K562 (cell line): ENCODE results near the gene TTL. TPM values are rescaled to one million over a fixed set of nuclear protein-coding genes. Genes with fewer than 3 reads are reported as not detected.

Source experiments
- CTBP1 ChIP-seq: fragments of 450-650 bp; IDR thresholded peaks from 2 replicates; pipeline ENCODE4 v1.6.1; 2016; ENCODE audit warnings: borderline replicate concordance
- DPF2 ChIP-seq: fragments of 450-650 bp; IDR thresholded peaks from 2 replicates; pipeline ENCODE4 v1.6.1; 2016
- EGR1 ChIP-seq: fragments of 450-650 bp; conservative IDR thresholded peaks from 2 replicates; pipeline ENCODE4 v1.6.1; 2017; ENCODE audit warnings: mild to moderate bottlenecking
- LEF1 ChIP-seq: fragments of 450-650 bp; IDR thresholded peaks from 2 replicates; pipeline ENCODE4 v1.6.1; 2016; ENCODE audit warnings: mild to moderate bottlenecking
- NCOR1 ChIP-seq: fragments of 450-650 bp; IDR thresholded peaks from 2 replicates; pipeline ENCODE4 v1.6.1; 2016; ENCODE audit warnings: mild to moderate bottlenecking, moderate library complexity
- NR2C1 ChIP-seq, 2 experiments: fragments of 450-650 bp; IDR thresholded peaks; 2 replicates each; pipeline ENCODE4 v1.6.1; 2017; ENCODE audit warnings: mild to moderate bottlenecking in 2 of 2, antibody characterized with exemption in 1 of 2, inconsistent platforms in 1 of 2, missing compliant biosample characterization in 1 of 2, missing genetic modification characterization in 1 of 2
- NRF1 ChIP-seq, 2 experiments: fragments of 450-650 bp; IDR thresholded peaks in 1 of 2; conservative IDR thresholded peaks in 1 of 2; 2 replicates each; pipeline ENCODE4 v1.6.1; 2014; ENCODE audit warnings: mild to moderate bottlenecking in 2 of 2
- RBFOX2 ChIP-seq: fragments of 200-400 bp; formaldehyde crosslinking; IDR thresholded peaks from 2 replicates; pipeline ENCODE4 v1.6.1; 2017; ENCODE audit warnings: low read depth, mild to moderate bottlenecking, low read length, moderate library complexity
- TAF7 ChIP-seq: fragments of 450-650 bp; IDR thresholded peaks from 2 replicates; pipeline ENCODE4 v1.6.1; 2016; ENCODE audit warnings: missing genetic modification characterization, missing compliant biosample characterization
- TAF9B ChIP-seq: fragments of 450-650 bp; IDR thresholded peaks from 2 replicates; pipeline ENCODE4 v1.6.1; 2018; ENCODE audit warnings: mild to moderate bottlenecking; ENCODE audit not compliant: partially characterized antibody
- polyA plus RNA-seq, 8 experiments: library from polyadenylated mRNA; depleted of rRNA in 4 of 8; stranded (reverse) in 5 of 8; unstranded in 3 of 8; fragments of >200 nt; fragmentation: Nextera tagmentation in 2 of 8; fragmentation: Illumina TruSeq in 1 of 8; extraction: Ambion mirVana in 2 of 8; extraction: Trizol in 1 of 8; gene quantifications; 2 replicates each; pipeline versions ENCODE4 v1.2.1 to v1.2.3, GENCODE V29; 2011 to 2014; ENCODE audit warnings: inconsistent platforms in 1 of 8, missing spikeins in 1 of 8
- total RNA-seq, 7 experiments: library from RNA; depleted of rRNA in 6 of 7; stranded (reverse); fragments of >200 nt in 6 of 7; fragmentation: Illumina TruSeq in 2 of 7; extraction: Trizol in 2 of 7; gene quantifications; 2 replicates each; pipeline versions ENCODE4 v1.2.1 to v1.2.3, GENCODE V29; 2011 to 2021; ENCODE audit warnings: low replicate concordance in 1 of 7
- TF ChIP-seq, protein P1 (sequence below): fragments of 450-650 bp; IDR thresholded peaks from 2 replicates; pipeline ENCODE4 v1.6.1; 2016; ENCODE audit warnings: mild to moderate bottlenecking, moderate library complexity
- TF ChIP-seq, protein P2 (sequence below): fragments of 450-650 bp; IDR thresholded peaks from 2 replicates; pipeline ENCODE4 v1.6.1; 2017; ENCODE audit warnings: antibody characterized with exemption, mild to moderate bottlenecking

Gene TTL
- total and polyA plus RNA-seq, 9 of the 15 experiments (the other 6 are each of a cell fraction or from before 2014, with no cell fraction given) = 9.4 to 54.4 (median 34.9) TPM

DNA sequence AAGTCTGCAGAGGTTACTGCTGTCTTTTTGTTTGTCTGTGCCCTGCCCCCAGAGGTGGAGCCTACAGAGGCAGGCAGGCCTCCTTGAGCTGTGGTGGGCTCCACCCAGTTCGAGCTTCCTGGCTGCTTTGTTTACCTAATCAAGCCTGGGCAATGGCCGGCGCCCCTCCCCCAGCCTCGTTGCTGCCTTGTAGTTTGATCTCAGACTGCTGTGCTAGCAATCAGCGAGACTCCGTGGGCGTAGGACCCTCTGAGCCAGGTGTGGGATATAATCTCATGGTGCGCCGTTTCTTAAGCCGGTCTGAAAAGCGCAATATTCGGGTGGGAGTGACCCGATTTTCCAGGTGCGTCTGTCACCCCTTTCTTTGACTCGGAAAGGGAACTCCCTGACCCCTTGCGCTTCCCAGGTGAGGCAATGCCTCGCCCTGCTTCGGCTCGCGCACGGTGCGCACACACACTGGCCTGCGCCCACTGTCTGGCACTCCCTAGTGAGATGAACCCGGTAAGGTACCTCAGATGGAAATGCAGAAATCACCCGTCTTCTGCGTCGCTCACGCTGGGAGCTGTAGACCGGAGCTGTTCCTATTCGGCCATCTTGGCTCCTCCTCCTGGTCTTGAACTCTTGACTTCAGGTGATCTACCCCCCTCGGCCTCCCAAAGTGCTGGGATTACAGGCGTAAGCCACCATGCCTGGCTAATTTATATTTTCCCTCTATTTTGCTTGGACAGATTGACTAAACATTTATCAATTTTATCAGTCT, 27.5 kb downstream of the TTL start (continued):
- TF ChIP-seq, protein P1, sequence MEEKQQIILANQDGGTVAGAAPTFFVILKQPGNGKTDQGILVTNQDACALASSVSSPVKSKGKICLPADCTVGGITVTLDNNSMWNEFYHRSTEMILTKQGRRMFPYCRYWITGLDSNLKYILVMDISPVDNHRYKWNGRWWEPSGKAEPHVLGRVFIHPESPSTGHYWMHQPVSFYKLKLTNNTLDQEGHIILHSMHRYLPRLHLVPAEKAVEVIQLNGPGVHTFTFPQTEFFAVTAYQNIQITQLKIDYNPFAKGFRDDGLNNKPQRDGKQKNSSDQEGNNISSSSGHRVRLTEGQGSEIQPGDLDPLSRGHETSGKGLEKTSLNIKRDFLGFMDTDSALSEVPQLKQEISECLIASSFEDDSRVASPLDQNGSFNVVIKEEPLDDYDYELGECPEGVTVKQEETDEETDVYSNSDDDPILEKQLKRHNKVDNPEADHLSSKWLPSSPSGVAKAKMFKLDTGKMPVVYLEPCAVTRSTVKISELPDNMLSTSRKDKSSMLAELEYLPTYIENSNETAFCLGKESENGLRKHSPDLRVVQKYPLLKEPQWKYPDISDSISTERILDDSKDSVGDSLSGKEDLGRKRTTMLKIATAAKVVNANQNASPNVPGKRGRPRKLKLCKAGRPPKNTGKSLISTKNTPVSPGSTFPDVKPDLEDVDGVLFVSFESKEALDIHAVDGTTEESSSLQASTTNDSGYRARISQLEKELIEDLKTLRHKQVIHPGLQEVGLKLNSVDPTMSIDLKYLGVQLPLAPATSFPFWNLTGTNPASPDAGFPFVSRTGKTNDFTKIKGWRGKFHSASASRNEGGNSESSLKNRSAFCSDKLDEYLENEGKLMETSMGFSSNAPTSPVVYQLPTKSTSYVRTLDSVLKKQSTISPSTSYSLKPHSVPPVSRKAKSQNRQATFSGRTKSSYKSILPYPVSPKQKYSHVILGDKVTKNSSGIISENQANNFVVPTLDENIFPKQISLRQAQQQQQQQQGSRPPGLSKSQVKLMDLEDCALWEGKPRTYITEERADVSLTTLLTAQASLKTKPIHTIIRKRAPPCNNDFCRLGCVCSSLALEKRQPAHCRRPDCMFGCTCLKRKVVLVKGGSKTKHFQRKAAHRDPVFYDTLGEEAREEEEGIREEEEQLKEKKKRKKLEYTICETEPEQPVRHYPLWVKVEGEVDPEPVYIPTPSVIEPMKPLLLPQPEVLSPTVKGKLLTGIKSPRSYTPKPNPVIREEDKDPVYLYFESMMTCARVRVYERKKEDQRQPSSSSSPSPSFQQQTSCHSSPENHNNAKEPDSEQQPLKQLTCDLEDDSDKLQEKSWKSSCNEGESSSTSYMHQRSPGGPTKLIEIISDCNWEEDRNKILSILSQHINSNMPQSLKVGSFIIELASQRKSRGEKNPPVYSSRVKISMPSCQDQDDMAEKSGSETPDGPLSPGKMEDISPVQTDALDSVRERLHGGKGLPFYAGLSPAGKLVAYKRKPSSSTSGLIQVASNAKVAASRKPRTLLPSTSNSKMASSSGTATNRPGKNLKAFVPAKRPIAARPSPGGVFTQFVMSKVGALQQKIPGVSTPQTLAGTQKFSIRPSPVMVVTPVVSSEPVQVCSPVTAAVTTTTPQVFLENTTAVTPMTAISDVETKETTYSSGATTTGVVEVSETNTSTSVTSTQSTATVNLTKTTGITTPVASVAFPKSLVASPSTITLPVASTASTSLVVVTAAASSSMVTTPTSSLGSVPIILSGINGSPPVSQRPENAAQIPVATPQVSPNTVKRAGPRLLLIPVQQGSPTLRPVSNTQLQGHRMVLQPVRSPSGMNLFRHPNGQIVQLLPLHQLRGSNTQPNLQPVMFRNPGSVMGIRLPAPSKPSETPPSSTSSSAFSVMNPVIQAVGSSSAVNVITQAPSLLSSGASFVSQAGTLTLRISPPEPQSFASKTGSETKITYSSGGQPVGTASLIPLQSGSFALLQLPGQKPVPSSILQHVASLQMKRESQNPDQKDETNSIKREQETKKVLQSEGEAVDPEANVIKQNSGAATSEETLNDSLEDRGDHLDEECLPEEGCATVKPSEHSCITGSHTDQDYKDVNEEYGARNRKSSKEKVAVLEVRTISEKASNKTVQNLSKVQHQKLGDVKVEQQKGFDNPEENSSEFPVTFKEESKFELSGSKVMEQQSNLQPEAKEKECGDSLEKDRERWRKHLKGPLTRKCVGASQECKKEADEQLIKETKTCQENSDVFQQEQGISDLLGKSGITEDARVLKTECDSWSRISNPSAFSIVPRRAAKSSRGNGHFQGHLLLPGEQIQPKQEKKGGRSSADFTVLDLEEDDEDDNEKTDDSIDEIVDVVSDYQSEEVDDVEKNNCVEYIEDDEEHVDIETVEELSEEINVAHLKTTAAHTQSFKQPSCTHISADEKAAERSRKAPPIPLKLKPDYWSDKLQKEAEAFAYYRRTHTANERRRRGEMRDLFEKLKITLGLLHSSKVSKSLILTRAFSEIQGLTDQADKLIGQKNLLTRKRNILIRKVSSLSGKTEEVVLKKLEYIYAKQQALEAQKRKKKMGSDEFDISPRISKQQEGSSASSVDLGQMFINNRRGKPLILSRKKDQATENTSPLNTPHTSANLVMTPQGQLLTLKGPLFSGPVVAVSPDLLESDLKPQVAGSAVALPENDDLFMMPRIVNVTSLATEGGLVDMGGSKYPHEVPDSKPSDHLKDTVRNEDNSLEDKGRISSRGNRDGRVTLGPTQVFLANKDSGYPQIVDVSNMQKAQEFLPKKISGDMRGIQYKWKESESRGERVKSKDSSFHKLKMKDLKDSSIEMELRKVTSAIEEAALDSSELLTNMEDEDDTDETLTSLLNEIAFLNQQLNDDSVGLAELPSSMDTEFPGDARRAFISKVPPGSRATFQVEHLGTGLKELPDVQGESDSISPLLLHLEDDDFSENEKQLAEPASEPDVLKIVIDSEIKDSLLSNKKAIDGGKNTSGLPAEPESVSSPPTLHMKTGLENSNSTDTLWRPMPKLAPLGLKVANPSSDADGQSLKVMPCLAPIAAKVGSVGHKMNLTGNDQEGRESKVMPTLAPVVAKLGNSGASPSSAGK = 0 out of 2 replicates have a peak, but pooled peaks have one; percentile 23
- TF ChIP-seq TAF9B (peak; percentile 12), DPF2 (peak; percentile 32; the same call in 1 of the 2 replicates), TAF7 (tag) (peak; percentile 19; the same call in 1 of the 2 replicates), CTBP1 (peak; percentile 34; the same call in 1 of the 2 replicates), NCOR1 (0 out of 2 replicates have a peak, but pooled peaks have one; percentile 29), NRF1 (conservative IDR thresholded peaks at IDR 0.05 in 1 of 2, IDR thresholded peaks at IDR 0.05 in 1 of 2) (peak; percentile 14 to 38; a peak in 1 of 4 replicates), RBFOX2 (0 out of 2 replicates have a peak, but pooled peaks have one; percentile 23), EGR1 (peak; percentile 79), NR2C1 (IDR thresholded peaks at IDR 0.05) (peak; percentile 19; the same call in 1 of the 2 replicates), NR2C1 (tag; IDR thresholded peaks at IDR 0.05) (0 out of 2 replicates have a peak, but pooled peaks have one; percentile 15), LEF1 (peak; percentile 79; the same call in 1 of the 2 replicates)
- TF ChIP-seq, protein P2, sequence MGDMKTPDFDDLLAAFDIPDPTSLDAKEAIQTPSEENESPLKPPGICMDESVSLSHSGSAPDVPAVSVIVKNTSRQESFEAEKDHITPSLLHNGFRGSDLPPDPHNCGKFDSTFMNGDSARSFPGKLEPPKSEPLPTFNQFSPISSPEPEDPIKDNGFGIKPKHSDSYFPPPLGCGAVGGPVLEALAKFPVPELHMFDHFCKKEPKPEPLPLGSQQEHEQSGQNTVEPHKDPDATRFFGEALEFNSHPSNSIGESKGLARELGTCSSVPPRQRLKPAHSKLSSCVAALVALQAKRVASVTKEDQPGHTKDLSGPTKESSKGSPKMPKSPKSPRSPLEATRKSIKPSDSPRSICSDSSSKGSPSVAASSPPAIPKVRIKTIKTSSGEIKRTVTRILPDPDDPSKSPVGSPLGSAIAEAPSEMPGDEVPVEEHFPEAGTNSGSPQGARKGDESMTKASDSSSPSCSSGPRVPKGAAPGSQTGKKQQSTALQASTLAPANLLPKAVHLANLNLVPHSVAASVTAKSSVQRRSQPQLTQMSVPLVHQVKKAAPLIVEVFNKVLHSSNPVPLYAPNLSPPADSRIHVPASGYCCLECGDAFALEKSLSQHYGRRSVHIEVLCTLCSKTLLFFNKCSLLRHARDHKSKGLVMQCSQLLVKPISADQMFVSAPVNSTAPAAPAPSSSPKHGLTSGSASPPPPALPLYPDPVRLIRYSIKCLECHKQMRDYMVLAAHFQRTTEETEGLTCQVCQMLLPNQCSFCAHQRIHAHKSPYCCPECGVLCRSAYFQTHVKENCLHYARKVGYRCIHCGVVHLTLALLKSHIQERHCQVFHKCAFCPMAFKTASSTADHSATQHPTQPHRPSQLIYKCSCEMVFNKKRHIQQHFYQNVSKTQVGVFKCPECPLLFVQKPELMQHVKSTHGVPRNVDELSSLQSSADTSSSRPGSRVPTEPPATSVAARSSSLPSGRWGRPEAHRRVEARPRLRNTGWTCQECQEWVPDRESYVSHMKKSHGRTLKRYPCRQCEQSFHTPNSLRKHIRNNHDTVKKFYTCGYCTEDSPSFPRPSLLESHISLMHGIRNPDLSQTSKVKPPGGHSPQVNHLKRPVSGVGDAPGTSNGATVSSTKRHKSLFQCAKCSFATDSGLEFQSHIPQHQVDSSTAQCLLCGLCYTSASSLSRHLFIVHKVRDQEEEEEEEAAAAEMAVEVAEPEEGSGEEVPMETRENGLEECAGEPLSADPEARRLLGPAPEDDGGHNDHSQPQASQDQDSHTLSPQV = peak; percentile 57; the same call in 1 of the 2 replicates
